GM19372 (cell line): ENCODE measurements around the gene CD72.
"Not testable (repeated sequence)": the region's sequence is repeated elsewhere in the genome, so short reads cannot be mapped to it uniquely, and the experiment has no call there.

Experiments used
- ATAC-seq: cut with Tn5 transposase; IDR thresholded peaks from one replicate; pipeline ENCODE4 v1.9.1; 2021; ENCODE audit warnings: mild to moderate bottlenecking, low read depth, moderate library complexity; ENCODE audit not compliant: unreplicated experiment

The CD72 gene

DNA sequence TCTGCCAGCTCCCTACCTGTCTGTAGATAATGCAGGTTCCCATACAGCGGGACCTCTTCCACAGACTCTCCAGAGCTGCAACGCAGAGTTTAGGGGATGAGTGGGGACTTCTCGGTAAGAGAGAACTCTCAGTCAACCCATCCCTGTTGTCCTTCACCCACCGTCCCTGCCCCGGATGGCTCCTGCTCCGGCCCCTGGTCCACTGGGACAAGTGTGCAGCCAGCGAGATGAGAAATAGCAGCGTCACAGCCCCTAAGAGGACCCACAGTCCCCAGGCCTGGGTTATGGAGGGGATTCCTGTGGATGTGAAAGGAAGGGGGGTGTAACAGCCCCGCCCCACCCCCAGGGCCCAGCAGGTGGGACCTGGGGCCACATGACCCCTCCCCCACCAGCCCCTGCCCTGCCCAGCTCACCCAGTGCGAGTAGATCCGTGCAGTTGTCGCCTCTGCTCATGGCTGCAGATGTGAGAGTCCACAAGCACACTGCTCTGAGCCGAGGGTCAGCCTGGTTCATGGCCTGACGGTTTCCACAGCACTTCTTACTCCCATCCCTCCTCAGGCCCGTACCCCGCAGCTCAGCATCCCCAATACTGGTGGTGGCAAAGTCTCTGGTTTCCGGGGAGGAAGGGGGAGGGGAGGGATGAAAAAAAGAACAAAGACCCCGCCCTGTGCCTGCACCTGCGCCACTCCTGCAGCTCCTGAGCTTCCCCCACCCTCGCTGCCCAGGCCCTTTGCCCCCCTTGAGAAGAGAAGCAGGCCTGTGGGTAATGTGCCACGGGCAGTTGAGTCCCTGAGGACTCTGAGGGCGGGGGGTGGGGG is 32.3 kb upstream of the CD72 start, which contains the start of gene SIT1:
Gene SIT1, minus strand, starts transcription at position 591 of the 818 bp plus-strand sequence. Its CDS starts 78 bp downstream, at position 513.
- no peak for ATAC-seq

DNA sequence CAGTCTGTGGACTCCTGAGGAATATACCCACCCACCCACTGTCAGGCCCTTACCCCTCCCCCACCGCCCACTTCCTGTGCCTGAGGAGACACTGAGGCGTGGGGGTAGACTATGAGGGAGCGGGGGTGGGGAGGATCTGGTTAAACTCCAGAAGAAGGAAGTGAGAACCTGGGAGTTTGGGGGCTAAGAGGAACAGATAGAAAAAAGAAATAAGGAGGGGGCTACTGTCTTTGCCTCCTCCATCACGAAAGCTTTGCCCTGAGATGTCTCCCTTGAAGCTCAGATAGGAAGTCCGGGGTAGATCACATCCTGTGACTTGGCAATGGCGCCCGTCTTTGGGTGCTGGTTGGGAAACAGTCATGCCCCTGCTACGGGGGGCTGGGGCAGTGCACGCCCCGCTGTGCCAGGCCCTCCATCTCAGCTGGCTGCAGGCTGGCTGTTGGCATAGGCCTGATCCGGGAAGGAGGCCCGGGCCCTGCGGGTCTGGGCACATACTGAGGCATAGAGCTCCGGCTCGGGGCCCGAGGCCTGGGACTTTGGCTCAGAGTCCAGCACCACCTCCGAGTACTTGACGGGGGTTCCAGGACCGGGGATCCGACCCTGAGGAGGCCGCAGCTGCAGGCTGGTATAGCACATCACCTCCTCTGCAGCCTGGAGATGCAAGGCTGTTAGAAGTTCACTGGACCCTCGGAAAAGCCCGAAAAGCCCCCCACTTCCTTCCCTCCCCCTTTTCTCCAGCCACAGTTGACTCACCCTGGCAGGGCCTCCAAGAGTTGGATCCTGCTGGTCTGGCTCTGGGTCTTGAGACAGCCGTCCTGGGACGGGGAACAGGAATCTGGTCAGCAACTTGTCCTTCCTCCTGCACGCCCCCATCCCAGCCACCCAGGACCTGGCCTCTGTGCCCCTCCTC is 31.5 kb upstream of the CD72 start:
- ATAC-seq = no peak

DNA sequence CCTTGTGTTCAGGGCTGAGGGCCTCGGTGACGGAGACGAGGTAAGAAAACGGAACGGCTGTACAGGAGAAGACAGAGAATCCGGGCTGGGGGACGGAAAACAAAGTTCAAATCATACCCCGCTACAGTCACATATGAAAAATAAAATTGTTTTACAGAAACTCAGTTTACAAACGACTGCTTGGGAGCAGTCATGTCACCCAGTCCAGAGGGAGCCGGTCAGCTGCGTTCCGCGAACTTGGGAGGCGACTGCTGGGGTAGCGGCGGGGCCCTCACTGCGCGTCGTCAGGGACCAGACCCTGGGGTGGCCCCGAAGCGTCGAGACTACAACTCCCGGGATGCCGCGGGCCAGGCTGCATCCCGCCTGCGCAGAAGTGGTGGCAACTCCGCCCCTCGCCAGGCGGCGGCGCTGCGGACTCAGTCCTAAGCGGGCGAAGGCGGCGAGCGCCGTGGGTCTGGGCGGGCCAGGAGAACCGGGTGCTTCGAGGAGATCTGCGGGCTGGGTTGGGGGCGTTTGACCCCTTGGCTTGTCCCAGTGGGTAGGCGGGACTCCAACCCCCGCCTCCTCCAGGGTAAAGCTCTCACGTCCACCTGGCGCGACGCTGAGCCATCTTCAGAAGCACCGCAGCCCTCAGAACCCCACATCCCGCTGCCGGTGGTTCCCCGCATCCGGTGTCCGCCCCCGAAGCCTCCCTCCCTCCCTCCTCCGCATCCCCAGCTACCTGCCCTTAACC is 28.5 kb upstream of the CD72 start:
- ATAC-seq = peak; percentile 84

DNA sequence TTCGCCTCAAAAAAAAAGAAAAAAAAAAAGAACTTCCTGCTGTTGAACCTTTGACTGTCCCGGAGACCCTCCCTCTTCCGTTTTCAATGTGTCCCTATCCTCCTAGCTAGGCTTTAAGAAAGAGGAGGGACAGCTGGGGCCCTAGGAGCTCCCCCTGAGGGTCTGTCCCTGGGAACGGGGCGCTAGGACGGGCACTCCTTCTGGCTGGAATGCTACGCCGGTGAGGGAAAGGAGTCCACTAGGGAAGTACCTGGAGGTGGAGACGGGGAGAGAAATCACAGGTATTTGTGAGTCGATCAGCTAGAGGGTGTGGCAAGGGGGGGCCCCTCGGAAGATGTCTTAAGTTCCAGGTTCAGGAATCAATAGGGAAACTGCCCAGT is 27.9 kb upstream of the CD72 start:
- ATAC-seq = no peak

DNA sequence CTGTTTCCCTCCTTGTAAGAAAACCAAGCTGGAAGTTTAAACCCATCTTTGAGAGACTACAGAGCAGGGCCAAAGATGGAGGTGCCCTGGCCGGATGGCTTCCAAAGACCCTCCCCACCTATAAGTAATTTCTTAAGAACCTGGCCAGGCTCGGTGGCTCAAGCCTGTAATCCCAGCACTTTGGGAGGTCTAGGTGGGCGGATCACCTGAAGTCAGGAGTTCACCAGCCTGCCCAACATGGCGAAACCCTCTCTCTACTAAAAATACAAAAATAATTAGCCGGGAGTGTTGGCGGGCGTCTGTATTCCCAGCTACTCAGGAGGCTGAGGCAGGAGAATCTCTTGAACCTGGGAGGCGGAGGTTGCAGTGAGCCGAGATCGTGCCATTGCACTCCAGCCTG is 27.5 kb upstream of the CD72 start:
- not testable (repeated sequence) for ATAC-seq

DNA sequence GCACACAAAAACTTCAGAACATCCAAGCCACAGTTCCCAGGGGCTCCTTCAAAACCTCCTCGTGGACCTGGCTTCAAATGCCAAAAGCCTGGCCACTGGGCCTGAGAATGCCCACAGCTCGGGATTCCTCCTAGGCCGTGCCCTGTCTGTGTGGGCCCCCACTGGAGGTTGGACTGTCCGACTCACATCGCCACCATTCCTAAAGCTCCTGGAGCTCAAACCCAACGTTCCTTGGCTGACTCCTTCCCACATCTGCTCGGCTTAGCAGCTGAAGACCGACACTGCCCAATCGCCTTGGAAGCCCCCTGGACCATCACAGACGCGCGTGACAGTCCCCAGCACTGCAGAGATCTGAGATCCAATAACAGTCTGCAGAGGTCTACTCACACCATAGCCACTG is 24.8 kb upstream of the CD72 start:
- no peak for ATAC-seq

DNA sequence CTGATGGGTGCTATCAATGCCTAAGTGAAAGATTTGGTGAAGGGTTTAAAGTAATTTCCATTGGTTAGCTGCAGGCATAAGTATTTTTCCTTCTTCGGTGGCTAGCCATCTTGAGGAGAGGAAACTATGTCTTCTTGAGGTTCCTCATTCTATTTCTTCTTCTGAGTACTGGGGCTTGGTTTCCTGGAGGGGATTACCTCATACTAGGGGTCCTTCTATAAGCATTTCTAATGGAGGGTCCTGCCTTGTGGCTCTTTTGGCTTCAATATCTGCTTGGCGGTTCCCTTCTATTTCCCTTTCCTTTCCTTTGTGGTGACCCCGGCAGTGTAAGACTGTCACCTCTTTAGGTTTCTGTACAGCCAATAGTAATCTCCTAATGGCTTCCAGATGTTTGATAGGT is 23.3 kb upstream of the CD72 start:
- ATAC-seq = not testable (repeated sequence)

DNA sequence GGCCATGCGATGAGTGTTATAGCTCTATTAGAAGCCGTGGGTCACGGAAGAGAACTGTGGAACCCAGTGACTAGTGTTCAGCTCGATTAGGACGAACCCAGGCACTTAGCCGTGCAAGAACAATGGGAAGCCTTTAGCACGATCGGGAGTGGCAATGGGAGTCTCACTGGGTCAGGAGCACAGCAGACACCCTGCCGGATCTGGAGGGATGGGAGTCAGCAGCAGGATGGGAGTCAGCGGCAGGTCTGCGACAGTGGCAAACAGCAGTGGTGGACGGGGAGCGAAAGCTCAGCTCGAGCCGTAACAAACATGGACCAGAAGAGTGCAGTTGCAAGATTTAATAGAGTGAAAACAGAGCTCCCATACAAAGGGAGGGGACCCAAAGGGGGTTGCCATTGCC is 22.2 kb upstream of the CD72 start:
- not testable (repeated sequence) for ATAC-seq

DNA sequence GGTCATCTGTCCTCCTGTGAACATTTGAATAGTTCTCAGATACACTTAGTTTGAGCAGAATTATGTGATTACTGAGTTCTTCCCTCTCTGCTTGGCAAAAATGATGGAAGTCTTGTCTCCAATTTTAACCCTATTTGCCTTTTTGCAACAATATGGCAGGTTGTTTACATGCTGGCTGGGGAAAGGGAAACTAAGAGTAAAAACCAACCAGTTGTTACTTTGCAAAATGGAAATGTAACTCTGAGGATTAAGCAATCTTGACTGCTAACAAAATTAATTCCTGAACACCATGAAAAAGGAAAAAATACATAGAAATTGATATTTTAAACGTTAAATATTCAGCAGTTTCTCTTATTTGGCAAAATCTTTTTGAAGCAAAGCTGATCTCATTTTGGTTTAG is 21.4 kb upstream of the CD72 start:
- no peak for ATAC-seq

DNA sequence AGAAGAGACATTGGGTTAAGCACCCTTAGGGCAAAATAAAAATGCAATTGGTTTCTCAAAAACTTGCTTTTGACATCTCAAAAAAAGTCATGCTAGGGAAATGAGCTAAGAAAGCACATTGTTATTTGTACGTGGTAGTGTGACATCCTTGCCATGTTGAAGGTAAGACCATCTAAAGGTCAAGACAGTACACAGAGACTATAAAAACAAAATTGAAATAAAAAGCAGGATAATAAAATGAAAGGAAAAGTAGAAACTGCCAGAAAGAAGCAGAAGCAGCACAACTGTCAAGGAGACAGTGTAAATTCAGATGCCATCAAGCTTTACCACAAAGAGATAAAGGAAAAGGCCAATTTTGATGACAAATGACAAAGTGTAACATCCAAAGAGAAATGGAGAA is 21.0 kb upstream of the CD72 start:
- ATAC-seq = not testable (repeated sequence)

DNA sequence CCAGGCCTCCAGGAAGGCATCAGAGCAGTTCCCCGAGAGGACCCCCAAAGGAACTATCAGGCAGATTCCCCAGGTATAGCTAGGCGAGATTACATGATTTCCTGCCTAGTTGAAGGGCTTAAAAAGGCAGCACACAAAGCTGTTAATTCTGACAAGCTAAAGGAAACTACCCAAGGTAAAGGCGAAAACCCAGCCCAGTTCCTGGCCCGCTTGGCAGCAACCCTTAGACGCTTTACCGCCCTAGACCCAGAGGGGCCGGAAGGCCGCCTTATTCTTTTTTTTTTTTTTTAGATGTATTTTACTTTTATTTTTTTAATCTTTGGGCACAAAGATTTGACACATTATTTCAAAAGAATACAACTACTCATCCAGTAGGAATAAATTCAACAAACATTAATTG is 20.5 kb upstream of the CD72 start:
- ATAC-seq = not testable (repeated sequence)

DNA sequence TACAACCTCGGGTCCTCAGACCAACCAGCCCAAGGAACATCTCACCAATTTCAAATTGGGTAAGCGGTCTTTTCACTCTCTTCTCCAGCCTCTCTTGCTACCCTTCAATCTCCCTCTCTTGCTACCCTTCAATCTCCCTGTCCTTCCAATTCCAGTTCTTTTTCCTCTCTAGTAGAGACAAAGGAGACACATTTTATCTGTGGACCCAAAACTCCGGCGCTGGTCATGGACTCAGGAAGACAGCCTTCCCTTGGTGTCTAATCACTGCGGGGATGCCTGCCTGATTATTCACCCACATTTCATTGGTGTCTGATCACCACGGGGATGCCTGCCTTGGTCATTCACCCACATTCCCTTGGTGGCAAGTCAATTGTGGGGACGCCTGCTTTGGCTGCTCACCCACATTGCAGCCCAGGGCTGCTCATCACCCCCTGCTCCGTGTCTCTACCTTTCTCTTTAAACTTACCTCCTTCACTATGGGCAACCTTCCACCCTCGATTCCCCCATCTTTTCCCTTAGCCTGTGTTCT is 19.3 kb upstream of the CD72 start:
- ATAC-seq = not testable (repeated sequence)

DNA sequence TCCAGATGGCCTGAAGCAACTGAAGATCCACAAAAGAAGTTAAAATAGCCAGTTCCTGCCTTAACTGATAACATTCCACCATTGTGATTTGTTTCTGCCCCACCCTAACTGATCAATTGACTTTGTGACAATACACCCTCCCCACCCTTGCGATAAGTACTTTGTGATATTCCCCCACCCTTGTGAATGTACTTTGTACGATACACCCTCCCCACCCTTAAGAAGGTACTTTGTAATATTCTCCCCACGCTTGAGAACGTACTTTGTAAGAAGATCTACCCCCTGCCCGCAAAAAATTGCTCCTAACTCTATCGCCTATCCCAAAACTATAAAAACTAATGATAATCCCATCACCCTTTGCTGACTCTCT is 18.6 kb upstream of the CD72 start:
- not testable (repeated sequence) for ATAC-seq

DNA sequence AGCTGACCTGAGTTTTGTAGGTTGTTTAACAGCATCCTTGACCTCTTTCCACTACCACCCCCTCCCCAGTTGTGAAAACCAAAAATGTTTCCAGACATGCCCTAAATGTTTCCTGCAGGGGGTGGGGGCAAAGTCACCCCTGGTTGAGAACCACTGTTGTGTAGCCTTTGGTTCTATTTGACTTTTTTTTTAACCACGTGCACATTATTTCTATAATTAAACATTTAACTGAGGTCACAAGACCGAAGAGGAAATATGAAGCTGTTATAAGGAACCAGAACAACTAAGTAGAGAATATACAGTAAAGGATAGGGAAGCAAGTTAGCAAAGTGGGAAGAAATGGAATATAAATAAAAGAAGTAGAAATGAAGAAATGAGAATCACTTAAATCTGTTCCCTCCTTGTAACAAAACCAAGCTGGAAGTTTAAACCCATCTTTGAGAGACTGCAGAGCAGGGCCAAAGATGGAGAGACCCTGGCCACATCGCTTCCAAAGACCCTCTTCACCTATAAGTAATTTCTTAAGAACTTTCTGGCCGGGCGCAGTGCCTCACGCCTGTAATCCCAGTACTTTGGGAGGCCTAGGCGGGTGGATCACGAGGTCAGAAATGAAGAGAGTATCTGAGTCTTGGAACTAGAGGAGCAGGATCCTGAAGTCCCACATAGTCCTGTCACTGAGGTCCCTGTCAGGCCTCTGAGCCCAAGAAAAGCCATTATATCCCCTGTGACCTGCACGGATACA is 18.1 kb upstream of the CD72 start:
- no peak for ATAC-seq

DNA sequence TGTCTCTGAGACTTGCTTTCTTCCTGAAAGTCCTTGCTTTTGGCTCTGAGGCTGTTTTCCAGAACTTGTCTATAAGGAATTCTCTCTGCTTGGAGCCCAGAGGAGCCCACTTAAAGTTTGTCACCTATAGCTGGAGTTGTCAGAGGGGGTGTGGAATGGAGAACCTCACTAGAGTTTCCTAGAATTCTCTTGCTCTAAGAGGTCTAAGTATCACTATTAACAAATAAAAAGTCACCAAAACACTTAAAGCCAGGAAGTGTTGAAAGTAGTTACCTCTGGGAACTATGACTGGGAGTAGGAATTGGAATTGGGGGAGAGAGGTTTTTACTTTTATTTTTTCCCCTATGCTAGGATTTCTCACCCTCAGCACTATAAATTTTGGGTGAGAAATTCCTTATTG is 17.5 kb upstream of the CD72 start:
- ATAC-seq = no peak

DNA sequence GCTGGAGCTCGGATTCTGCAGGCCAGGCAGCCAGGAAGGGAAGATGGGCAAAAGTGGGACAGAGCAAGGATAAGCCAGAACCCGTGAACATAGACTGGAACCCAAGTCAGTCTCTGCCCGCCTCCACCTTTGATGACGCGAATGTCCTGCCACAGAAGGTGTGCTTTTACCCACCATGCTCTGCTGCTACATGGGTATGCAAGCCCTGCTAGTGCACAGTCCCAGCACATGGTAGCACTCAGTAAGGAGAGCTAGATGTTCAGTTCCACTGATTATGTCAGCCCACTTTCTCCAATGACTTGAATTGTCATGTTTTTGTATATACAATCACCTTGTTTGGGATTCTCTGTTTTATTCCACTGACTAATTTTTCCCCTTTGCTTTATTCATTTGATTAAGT is 11.4 kb upstream of the CD72 start:
- no peak for ATAC-seq

DNA sequence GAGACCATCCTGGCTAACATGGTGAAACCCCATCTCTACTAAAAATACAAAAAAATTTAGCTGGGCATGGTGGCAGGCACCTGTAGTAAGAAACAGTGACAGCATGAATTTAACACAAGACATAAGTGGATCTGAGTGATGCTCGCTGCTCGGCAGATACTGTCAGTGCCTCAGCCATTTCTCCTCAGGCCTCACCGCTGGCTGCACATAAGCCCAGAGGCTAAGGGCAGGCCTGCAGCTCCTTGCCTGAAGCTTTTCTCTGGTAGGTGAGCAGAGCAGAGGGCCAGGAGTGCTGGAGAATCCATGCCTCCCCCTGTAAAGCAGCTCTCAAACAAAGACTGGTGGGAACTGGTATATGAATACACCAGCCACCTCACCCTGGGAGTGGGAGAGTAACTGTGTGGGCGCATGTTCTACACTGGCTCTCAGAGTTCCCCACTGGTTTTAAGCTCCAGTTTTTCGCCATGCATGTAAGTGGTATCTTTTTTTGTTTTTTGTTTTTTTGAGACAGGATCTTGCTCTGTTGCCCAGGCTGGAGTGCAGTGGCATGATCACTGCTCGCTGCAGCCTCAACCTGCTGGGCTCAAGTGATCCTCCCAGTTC is 10.3 kb upstream of the CD72 start:
- no peak for ATAC-seq

DNA sequence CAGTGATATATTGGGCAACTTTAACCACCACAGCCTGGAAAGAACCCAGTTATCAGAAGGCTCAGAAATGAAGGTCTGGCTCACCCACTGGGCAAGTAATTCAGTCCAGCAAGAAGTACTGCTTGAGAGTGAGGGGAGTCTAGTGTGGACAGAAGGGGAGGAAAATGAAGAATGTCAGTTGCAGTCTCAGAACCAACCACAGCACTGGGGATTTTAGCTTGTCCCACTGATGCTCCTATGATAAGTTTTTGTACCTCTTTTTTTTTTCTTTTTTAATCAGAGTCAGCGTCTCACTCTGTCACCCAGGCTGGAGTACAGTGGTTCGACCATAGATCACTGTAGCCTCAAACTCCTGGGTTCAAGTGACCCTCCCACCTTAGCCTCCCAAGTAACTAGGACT is 9.4 kb upstream of the CD72 start:
- no peak for ATAC-seq

DNA sequence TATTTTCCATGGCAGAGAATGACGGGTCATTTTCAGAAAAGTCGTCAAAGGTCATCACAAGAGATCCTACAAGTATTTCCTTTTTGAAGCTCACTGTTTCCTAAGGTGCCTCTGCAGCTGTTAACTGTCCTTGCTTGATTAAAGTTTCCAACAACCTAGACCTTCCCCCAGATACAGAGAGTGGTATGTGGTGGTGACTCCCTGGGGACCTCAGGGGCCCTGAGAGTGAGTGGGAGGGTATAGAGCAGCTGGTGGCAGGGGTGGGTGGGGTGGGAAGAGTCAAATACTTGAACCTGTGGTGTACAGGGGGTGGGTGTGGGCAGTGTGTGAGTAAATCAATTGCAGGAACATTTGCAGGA is 1.6 kb upstream of the CD72 start:
- ATAC-seq = peak; percentile 57
